GM21526 (cell line): ENCODE data around the gene HSPA13.
"Not testable (repeated sequence)": the region's sequence is repeated elsewhere in the genome, so short reads cannot be mapped to it uniquely, and the experiment has no call there.

Experiments
- ATAC-seq: cut with Tn5 transposase; IDR thresholded peaks from one replicate; pipeline ENCODE4 v1.9.1; 2021; ENCODE audit warnings: moderate library complexity; ENCODE audit not compliant: unreplicated experiment, low FRiP score

Gene HSPA13, protein sequence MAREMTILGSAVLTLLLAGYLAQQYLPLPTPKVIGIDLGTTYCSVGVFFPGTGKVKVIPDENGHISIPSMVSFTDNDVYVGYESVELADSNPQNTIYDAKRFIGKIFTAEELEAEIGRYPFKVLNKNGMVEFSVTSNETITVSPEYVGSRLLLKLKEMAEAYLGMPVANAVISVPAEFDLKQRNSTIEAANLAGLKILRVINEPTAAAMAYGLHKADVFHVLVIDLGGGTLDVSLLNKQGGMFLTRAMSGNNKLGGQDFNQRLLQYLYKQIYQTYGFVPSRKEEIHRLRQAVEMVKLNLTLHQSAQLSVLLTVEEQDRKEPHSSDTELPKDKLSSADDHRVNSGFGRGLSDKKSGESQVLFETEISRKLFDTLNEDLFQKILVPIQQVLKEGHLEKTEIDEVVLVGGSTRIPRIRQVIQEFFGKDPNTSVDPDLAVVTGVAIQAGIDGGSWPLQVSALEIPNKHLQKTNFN

DNA sequence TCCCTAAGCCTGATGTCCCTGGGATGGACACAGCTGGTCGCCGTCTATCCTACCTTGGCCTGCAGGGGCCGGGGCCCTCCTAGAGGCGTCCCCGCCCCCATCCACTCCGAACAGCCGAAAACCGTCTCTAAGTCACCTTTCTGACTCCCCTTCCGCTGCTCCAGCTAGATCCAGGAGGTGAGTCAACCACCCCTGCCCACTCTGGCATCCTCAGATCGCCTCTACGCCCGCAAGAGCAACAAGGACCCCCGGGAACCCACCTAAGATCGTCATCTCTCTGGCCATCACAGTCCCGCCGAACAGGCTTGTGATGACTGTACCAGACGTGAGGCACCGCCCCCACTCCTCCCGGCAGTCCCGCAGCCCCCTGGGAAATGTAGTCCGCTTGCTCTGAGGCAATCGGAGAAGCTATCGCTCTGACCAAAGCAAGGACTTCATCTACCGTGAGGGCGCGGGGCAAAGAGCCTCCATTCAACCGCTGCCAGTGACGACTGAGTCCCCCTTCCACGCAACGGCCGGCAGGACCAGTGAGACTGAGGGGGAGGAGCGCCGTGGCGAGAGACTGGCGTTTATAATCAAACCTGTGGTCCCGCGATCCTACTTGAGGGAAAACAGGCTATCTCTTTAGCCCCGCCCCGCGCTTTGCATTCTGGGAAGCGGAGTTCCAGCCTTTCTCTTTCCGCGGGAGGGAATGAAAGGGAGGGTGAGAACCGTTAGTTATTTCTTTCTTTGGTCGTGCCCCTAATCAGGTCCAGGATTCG is at the start of gene HSPA13:
Gene HSPA13, minus strand, starts transcription at position 312 of the 761 bp plus-strand sequence. Its CDS starts 27 bp downstream, at position 285.
- ATAC-seq = peak; percentile 98

DNA sequence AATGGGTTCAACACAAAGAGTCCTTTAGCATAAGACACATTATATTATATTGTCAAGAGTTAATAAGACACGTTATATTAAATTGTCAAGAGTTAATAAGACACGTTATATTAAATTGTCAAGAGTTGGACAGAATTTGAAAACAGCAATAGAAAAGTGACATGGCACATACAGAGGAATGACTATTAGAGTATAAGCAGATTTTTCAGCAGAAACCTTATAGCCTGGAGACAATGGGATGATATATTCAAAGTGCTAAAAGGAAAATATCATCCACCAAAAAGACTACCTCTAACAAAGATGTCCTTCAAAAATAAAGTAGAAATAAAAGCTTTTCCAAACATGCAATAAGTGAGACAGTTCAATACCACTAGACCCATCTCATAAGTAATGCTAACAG is 36.0 kb upstream of the HSPA13 start:
- no peak for ATAC-seq

DNA sequence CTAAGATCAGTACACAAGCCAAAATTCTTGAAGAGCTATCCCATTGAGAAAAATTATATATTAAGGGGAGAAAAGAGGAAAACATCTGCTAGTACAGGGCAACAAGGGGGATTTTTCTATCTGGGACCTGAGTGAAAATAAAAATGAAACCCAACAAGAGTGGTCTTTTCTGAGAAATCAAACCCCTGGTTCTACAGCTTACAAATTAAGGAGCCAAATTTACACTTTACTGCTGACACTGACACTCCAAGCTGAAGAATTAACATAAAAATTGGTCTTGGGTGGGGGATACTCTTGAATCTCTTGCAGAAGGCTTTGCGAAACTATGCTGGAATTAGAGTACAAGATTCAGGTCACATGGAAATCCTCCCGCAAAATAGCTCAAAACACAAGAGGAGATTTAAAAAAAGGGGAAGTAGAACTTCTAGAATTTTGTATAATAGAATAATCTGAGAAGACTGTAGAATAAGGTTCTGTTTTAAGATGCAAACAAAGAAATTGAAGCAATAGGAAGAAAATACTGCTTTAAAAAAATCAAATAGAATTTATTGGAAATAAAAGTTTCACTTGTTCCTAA is 32.1 kb upstream of the HSPA13 start:
- ATAC-seq = no peak

DNA sequence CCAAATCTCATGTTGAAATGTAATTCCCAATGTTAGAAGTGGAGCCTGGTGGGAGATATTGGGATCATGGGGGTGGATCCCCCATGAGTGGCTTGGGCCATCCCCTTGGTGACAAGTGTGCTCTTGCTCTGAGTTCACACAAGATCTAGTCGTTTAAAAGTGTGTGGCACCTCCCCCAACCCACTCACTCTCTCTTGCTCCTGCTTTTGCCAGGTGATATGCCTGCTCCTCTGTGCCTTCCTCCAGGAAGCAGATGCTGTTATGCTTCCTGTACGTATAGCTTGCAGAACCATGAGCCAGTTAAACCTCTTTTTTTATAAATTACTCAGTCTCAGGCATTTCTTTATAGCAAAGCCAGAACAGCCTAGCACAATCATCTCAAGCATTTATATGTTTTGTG is 23.0 kb upstream of the HSPA13 start:
- ATAC-seq = no peak

DNA sequence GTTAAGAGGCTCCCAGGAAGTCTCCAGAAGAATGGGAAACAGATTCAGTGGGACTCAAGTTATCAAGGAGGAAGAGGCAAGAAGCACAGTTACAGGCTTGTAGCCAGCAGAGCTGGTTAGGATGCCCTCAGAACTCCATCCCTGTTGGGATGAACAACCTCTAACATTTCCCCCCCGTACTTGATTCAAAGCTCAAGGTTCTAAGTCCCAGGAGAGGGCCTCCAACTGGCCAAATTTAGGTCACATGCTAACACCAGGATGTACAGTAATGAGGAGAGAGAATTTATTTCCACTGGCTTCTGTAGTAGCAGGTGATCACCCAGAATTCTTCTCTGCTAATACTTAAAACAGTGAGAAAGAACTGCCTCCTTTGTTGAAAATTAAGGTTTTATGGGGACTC is 22.3 kb upstream of the HSPA13 start:
- no peak for ATAC-seq

DNA sequence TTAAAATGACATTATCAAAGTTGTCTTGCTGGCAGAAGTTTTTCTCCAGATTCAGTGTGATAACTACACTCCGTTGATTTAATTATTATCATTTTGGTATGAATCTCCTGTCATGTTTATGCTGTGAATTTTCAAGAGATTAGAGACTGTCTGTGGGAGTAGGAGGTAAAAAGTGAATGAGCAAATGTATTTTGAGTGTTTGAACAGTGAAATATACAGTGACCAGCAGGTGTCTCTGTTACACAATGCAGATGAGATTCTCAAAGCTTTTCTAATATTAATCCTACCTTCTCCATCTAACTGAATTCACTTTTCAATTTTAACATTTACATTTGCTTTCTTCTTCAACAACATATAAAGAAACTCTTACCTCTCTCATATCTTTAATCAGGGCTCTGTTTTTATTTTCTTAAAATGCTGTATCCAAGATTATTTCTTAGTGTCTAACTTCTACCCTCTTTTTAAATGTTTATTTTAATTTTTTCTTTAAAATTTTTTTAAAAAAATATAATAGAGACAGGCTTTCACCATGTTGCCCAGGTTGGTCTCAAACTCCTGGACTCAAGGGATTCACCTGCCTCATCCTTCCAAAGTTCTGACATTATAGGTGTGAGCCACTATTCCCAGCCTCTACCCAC is 20.9 kb upstream of the HSPA13 start:
- ATAC-seq = no peak

DNA sequence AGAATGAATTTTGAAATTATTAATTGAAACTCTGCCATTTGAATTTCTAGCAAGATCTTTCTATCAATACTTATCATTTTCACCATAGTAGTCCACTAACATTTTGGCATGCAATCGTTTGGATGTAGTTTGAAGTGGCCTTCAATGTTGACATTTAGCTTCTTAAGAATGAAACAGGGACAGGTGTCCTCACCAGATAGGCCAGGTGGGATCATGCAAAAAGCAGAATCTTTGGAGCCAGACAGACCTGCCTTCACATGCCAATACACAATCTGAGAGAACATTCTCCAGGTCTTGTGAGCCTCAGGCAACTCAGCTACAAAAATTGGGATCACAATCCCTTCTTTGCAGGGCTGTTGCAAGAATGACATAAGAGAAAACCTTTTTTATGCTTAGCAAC is 18.3 kb upstream of the HSPA13 start:
- no peak for ATAC-seq

DNA sequence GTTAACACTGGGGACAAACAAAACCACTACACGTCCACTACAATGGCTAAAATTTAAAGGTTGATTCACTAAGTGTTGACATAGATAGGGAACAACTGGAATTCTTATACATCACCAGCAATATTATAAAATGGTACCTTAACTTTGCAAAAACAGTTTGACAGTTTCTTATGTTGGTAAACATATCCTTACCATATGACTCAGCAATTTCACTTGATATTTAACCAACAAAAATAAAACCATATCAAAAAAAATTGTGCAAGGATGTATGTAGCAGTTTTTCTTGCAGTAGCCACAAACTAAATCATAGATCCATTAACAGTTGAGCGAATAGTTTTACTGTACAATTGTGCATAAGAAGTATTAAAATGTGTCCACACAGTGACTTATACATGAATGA is 5.3 kb upstream of the HSPA13 start:
- no peak for ATAC-seq

DNA sequence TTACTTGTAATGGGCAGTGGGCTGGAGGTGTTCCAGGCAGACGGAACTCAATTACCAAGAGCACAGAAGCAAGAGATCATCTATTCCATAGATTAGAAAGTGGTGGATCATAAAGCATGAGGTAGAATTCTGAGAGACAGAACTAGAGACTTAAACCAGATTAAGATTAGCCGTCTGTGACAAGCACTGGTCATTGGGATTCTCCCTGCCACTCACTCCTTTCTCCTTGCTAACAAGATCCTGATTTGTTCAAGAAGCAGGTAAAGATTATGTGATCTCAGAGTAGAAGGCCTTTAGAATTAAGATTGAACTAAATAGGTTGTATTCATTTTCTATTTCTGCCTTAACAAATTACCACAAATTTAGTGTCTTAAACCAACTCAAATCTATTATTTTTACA is 1.5 kb upstream of the HSPA13 start:
- ATAC-seq = no peak

DNA sequence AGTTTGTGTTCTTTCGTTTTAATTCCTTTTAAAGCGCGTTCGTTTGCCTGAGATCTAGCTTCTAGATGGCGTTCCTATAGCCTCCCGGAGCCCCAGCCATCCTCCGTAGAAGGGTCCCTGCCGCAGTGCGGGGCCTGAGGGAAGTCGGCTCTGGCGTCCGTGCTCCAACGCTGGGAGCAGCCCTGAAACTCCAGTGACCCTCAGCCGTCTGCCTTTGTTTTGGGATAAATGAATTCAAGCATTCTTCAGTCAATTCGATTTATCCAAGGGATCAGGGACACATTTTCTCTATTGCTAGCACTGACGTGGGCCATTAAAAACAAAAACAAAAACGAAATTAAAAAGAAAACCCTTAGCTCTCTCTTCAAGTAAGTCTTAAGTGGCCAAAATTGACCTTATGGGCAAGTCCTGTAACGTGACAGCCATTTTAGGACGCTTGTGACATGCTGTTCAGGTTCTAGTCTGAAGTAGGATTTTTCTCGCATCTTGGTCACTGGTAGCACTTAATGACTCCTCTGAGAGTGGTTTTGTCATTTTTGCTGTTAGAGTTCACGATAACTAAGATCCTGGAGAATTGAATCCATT is 742 bp upstream of the HSPA13 start:
- peak; percentile 32 for ATAC-seq

DNA sequence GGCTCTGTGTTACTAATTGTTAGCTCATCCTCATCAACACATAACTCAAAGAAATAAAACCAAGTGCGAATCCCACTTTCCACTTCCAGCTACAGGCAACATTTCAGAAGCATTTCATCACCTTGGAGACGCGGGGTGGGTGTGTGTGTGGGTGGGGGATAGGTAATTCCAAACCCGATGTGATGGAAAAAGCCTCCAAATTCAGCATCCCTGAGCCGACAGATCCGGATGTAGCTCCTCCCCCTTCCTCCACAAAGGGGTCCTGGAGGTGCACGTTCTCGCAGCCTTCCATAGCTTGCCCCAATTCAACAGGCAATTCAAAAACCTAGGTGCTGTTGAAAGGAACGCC is 486 bp downstream of the HSPA13 start:
- ATAC-seq = peak; percentile 6

DNA sequence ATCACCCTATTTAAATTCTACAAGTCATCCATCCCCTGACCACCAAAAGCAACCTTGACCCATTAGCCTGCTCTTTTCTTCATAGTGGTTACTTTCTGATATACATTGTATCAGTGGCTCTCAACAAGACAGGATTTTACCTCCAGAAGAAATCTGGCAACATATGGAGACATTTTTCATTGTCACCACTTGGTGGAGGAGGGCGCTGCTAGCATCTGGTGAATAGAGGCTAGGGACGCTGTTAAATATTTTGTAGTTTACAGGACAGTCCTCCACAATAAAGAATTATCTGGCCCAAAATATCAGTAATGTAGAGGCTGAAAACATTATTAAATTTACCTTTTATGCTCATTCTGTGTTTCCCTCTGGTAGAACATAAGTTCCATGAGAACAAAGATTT is 6.1 kb downstream of the HSPA13 start:
- no peak for ATAC-seq

DNA sequence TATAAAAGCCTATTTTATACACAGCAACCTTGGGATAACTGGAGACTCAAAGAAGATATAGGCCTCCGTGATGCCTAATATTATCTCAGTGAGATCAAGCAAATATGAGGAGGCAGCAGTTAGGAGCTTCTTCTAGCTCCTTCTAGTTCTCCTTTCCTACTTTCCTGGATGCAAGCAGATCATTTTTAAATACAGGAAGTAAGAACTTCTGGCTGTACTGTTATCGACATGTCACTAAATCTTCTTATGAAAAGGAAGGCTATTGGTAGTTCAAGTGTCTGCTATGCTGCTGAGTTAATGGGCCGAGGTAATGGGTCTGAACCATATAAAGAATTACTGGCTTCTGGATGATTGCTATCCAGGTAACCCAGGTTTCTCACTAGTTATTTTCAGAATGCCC is 15.9 kb downstream of the HSPA13 start:
- ATAC-seq = no peak

DNA sequence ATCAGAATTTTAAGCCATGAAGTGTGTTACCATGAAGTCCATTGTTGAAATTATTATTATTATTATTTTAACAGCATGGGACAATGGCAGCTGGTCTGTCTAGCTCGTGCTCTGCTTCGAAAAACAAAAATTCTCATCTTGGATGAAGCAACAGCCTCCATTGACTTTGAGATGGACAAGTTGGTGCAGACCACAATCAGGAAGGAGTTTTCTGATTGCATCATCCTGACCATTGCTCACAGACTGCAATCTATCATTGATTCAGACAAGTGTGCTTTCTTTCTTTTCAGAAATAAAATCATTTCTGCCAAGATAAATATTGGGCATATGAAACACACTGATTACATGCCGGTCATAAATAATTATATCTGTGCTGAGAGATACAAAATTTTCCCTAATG is 21.0 kb downstream of the HSPA13 start:
- ATAC-seq = no peak

DNA sequence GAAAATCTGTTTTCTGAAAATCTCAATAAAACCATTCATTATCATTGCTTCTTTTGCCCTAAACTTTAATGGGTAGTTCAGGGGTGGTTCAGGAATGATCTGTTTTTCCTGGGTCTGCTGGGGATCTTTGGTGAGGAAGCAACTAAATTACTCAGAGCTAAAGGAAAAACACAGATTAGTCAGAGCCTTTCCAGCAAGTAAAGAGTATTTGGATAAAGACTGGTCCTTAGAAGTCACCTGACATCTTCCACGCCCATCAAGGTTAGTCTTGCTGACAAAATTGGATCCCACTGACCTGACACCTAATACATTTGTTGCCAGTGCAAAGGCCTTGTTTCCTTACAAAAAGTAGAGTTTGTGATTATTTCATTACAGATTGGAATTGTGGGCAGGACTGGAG is 24.2 kb downstream of the HSPA13 start:
- ATAC-seq = no peak

DNA sequence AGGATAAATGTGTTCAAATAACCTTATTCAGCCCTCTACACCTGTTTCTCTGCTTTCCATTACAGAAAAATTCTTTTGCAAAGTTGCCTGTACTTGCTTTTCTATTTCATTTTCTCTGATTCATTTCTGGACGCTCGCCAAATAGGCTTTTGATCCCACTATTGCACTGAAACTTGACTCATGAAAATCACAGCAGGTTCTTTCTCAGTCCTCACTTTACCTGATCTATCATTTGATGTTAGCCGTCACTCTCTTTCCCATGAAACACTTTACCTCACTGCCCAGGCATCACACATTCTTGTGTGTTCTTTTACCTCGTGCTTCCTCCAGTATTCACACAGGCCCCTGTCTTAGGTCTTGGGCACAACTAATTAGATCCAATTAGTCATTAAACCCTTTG is 26.2 kb downstream of the HSPA13 start:
- ATAC-seq = no peak

DNA sequence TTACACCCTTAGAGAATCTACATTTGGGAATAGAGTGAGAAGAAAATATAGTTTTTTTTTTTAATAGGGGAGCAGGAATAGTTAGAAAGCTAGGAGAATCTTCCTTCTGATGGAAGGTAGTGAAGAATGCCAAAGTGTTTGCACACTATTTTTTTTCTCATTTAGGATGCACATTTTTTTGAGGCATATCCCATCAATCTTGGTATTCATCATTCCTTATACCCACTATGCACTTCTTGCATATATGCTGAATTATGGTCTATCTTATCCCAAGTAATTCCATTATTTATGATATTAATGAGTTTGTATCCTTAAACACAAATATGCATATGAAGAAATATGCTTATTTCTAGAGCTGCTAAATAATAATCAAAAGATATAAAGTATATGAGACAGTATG is 28.4 kb downstream of the HSPA13 start:
- ATAC-seq = no peak

DNA sequence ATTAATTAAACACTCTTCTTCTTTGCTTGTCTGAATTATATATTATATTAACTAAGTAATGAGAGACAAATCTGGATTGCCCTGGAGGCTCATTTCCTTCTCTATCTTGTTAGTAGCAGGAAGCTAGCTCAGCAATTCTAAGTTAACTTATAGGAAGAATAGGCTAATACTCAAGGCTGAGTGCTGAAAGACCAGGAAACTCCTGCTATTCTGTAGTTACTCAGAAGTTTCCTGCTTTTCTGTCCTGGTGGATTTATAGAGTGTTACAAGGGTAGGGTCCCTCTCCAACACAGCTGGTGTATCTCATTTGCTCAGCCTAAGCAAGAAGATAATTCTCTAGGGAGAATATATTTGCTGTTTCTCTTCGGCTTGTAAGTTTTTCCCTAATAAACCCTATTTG is 29.2 kb downstream of the HSPA13 start:
- no peak for ATAC-seq

DNA sequence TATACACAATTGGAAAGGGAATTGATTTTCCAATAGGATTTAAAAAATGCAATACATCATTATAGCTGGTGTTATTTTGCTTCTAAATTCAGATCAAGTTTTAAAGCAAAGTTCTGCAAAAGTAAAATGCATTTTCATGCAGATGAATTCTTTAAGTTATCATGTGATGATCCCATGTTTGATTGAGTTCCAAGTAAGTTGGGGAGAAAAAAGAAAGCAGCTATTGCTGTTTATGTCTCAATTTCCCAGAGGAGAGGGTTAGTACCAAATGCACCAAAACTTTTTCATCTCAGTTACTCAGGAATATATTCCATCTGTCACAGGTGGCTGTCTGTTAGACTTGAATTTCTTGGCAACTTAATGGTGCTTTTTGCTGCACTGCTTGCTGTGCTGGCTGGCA is 29.7 kb downstream of the HSPA13 start:
- no peak for ATAC-seq

DNA sequence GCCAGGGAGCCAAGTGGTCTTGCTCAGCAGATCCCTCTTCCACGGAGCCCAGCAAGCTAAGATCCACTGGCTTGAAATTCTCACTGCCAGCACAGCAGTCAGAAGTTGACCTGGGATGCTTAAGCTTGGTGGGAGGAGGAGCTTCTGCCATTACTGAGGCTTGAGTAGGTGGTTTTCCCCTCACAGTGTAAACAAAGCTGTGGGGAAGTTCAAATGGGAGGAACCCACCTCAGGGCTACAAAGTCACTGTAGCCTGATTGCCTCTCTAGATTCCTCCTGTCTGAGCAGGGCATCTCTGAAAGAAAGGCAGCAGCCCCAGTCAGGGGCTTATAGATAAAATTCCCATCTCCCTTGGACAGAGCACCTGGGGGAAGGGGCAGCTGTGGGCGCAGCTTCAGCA is 55.6 kb downstream of the HSPA13 start:
- not testable (repeated sequence) for ATAC-seq

DNA sequence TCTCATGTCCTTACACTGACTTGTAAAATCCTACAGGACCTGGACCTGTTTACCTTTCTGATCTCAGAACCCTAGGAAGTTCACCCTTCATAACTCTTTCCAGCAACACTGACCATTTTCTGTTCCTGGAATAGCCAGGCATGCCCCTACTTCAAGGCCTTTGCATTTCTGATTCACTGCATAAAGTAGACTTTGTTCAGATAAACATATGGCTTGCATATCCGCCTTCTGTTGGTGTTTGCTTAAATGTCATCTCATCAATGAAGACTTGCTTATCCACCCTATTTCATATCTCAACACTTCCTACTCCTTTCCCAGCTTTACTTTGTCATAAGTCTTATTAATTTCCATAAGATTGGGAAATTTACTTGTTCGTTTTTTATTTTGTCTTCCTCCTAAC is 57.4 kb downstream of the HSPA13 start:
- ATAC-seq = no peak
